MCF 10A (cell line): ENCODE measurements around the gene CRB1. TPM values are rescaled to one million over a fixed set of nuclear protein-coding genes. Genes with fewer than 3 reads are reported as not detected.

Experiments used
- BruUV-seq: library from RNA; stranded (reverse); fragments of 400-500 nt; replicated peaks from 2 replicates; lab custom pipeline; 2021; lab: Mats Ljungman, UMichigan
- CTCF ChIA-PET: fragments of 300-600 bp; sonication (Branson Sonifier 250); formaldehyde crosslinking; extraction: SDS; loops from one replicate; lab custom pipeline; 2021; ENCODE audit warnings: antibody characterized with exemption, inconsistent platforms; lab: Yijun Ruan, JAX
- POLR2A ChIA-PET: fragments of 300-600, 350-650 bp; sonication (Branson Sonifier 250); formaldehyde crosslinking; extraction: SDS; loops from one replicate; lab custom pipeline; 2020; ENCODE audit warnings: antibody characterized with exemption, inconsistent platforms; lab: Yijun Ruan, JAX
- DNase-seq: peaks from one replicate; pipeline ENCODE4 v3.0.0-alpha.2; 2018; ENCODE audit not compliant: unreplicated experiment
- H3K27ac Mint-ChIP-seq: one replicate; pipeline ENCODE4 v1.8.0; 2022; ENCODE audit warnings: mild to moderate bottlenecking, low read depth, mixed read lengths; ENCODE audit not compliant: unreplicated experiment
- H3K27me3 Mint-ChIP-seq: one replicate; pipeline ENCODE4 v1.8.0; 2022; ENCODE audit warnings: mixed read lengths; ENCODE audit not compliant: insufficient read depth, unreplicated experiment
- H3K36me3 Mint-ChIP-seq: one replicate; pipeline ENCODE4 v1.8.0; 2022; ENCODE audit warnings: mild to moderate bottlenecking, moderate library complexity, mixed read lengths; ENCODE audit not compliant: insufficient read depth, unreplicated experiment
- H3K4me1 Mint-ChIP-seq: one replicate; pipeline ENCODE4 v1.8.0; 2022; ENCODE audit warnings: mixed read lengths; ENCODE audit not compliant: insufficient read depth, unreplicated experiment
- H3K4me3 Mint-ChIP-seq: one replicate; pipeline ENCODE4 v1.8.0; 2022; ENCODE audit warnings: mild to moderate bottlenecking, moderate library complexity, mixed read lengths; ENCODE audit not compliant: unreplicated experiment
- H3K9me3 Mint-ChIP-seq: one replicate; pipeline ENCODE4 v1.8.0; 2022; ENCODE audit warnings: mixed read lengths; ENCODE audit not compliant: unreplicated experiment
- intact Hi-C: fragments of 100-400 bp; cut with micrococcal nuclease; formaldehyde crosslinking; loops from 2 replicates; pipeline ENCODE4 v1.14.1; 2022
- total RNA-seq: library from RNA; stranded (reverse); gene quantifications from 2 replicates; pipeline ENCODE4 v1.2.3, GENCODE V29; 2022
- TF ChIP-seq, protein P1 (sequence below): fragments of 200-600 bp; IDR thresholded peaks from one replicate; pipeline ENCODE4 v1.8.0; 2022; ENCODE audit warnings: antibody characterized with exemption, mild to moderate bottlenecking; ENCODE audit not compliant: unreplicated experiment

Gene CRB1
- total RNA-seq, 1 experiment from 2014 or later = 0.65 TPM

DNA sequence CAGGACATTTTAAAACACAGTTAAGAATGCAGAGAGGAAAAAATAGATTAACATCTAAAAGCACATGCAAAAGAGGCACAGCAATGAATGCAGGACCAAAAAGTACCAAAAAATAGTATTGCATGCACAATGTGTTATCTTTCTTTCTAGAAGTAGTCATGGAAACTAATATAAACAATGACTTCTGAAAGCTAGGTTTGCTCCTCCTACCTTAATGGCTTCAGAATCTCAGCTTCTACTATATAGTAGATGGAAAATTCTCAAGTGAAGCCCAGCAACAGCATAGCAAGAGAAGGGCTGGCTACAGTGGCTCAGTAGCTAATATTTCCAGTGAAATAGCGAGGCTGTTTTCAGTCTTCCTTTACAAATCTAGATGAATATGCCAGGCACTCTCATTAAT, 125.1 kb downstream of the CRB1 start:
- no peak for DNase-seq
- ChIA-PET CTCF (interaction anchor here (0.6 to 2.1 kb wide), 4 partner anchors 8 to 837 kb away, joined by 3 to 9 read pairs (median 4); no protein-coding TSS in a partner anchor), POLR2A (interaction anchor here (1.2 kb wide), 1 partner anchor 22 kb away, joined by 3 read pairs; no protein-coding TSS in a partner anchor)
- no peaks in the 10 kb centered on the region for H3K4me1 Mint-ChIP-seq
- TF ChIP-seq, protein P1, sequence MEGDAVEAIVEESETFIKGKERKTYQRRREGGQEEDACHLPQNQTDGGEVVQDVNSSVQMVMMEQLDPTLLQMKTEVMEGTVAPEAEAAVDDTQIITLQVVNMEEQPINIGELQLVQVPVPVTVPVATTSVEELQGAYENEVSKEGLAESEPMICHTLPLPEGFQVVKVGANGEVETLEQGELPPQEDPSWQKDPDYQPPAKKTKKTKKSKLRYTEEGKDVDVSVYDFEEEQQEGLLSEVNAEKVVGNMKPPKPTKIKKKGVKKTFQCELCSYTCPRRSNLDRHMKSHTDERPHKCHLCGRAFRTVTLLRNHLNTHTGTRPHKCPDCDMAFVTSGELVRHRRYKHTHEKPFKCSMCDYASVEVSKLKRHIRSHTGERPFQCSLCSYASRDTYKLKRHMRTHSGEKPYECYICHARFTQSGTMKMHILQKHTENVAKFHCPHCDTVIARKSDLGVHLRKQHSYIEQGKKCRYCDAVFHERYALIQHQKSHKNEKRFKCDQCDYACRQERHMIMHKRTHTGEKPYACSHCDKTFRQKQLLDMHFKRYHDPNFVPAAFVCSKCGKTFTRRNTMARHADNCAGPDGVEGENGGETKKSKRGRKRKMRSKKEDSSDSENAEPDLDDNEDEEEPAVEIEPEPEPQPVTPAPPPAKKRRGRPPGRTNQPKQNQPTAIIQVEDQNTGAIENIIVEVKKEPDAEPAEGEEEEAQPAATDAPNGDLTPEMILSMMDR = no peak
- no peaks in the 10 kb centered on the region for H3K27me3 Mint-ChIP-seq
- BruUV-seq = no TSS peak
- no peaks in the 10 kb centered on the region for H3K36me3 Mint-ChIP-seq
- H3K27ac Mint-ChIP-seq = no peak overlapping the region
- intact Hi-C loops = no loop called here
- no peaks in the 10 kb centered on the region for H3K9me3 Mint-ChIP-seq
- no peak overlapping the region for H3K4me3 Mint-ChIP-seq

DNA sequence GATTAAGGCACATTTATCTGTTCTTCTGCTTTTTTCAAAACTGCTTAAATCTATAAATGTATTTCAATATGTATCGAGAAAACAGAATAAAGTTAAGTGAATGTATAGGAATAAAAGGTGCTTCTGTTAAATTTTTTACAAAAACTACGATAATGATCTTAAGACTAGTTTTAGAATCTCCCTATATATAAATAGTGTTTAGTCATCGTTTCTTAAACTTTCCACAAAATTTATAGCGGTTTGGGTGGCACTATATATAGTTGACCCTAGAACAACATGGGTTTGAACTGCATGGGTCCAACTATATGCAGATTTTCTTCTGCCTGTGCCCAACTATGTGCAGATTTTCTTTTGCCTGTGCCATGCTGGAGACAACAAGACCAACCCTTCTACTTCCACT, 125.7 kb downstream of the CRB1 start:
- CTCF ChIA-PET = interaction anchor here (1.0 kb wide), 1 partner anchor 37 kb away, joined by 3 read pairs; no protein-coding TSS in a partner anchor
- no peaks in the 10 kb centered on the region for H3K27me3 Mint-ChIP-seq
- H3K4me3 Mint-ChIP-seq = no peak overlapping the region
- intact Hi-C loops = no loop called here
- H3K4me1 Mint-ChIP-seq = no peaks in the 10 kb centered on the region
- no peak overlapping the region for H3K27ac Mint-ChIP-seq
- TF ChIP-seq, protein P1 = no peak
- POLR2A ChIA-PET = no interaction called here
- no TSS peak for BruUV-seq
- DNase-seq = no peak
- H3K36me3 Mint-ChIP-seq = no peaks in the 10 kb centered on the region
- no peaks in the 10 kb centered on the region for H3K9me3 Mint-ChIP-seq

- ChIA-PET POLR2A (no interaction called here), CTCF (interaction anchor here (0.6 kb wide), 2 partner anchors 20 to 52 kb away, joined by 3 read pairs; no protein-coding TSS in a partner anchor)
- no peaks in the 10 kb centered on the region for H3K9me3 Mint-ChIP-seq
- DNase-seq = no peak
- no peaks in the 10 kb centered on the region for H3K4me1 Mint-ChIP-seq
- TF ChIP-seq, protein P1 = no peak
- H3K4me3 Mint-ChIP-seq = no peak overlapping the region
- no TSS peak for BruUV-seq
- no peak overlapping the region for H3K27ac Mint-ChIP-seq
- no peaks in the 10 kb centered on the region for H3K27me3 Mint-ChIP-seq
- intact Hi-C loops = no loop called here
- H3K36me3 Mint-ChIP-seq = no peaks in the 10 kb centered on the region
These were observed 127.0 kb downstream of the CRB1 start for GRCh38 chr1:197394831-197395608.

DNA sequence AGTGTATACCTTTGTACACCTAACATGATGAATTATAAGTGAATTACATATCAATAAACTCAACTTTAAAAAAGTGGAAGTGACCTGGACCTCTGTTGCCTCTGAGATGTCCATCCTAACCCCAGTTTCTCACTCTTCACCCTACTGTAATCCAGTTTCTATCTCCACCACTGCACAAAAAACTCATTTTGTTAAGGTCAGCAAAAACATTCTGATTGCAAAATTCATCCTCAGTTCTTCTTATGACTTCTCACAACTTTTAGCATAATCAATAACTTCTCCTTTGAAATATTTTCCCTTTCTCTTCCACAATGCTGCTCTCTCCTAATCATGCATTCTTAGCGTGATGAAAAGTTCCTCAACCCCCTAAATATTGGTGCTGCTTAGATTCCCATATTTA, 129.8 kb downstream of the CRB1 start:
- TF ChIP-seq, protein P1 = no peak
- POLR2A ChIA-PET = no interaction called here

More for the DNA sequence above, 129.8 kb downstream of the CRB1 start:
- peaks cover 7% of the 10 kb centered on the region for H3K27me3 Mint-ChIP-seq
- H3K9me3 Mint-ChIP-seq = peaks cover 5% of the 10 kb centered on the region
- no peak overlapping the region for H3K27ac Mint-ChIP-seq
- CTCF ChIA-PET = interaction anchor here (0.6 to 3.5 kb wide), 3 partner anchors 12 to 1303 kb away, joined by 3 to 20 read pairs (median 9); no protein-coding TSS in a partner anchor
- no peak overlapping the region for H3K4me3 Mint-ChIP-seq
- DNase-seq = no peak
- intact Hi-C loops = no loop called here
- H3K36me3 Mint-ChIP-seq = no peaks in the 10 kb centered on the region
- no TSS peak for BruUV-seq
- no peaks in the 10 kb centered on the region for H3K4me1 Mint-ChIP-seq
